Neural progenitor cell (in vitro differentiated cells): ENCODE measurements around the gene TMEM109.

ENCODE experiments used
- CTCF ChIP-seq: fragments of 200-600 bp; sonication (generic); IDR thresholded peaks from 2 replicates; pipeline ENCODE4 v1.5.1; 2017; ENCODE audit warnings: antibody characterized with exemption, mild to moderate bottlenecking
- EZH2phosphoT487 ChIP-seq: fragments of 200-600 bp; sonication (generic); IDR thresholded peaks from 2 replicates; pipeline ENCODE4 v1.6.1; 2017; ENCODE audit warnings: antibody characterized with exemption

- no peak for TF ChIP-seq EZH2phosphoT487
- TF ChIP-seq CTCF, result no peak
These were observed 25.9 kb downstream of the TMEM109 start for GRCh38 chr11:60939855-60940254.
